Measurements from ENCODE around the gene OR13F1.
"Not testable (repeated sequence)": the region's sequence is repeated elsewhere in the genome, so short reads cannot be mapped to it uniquely, and the experiment has no call there.

DNA sequence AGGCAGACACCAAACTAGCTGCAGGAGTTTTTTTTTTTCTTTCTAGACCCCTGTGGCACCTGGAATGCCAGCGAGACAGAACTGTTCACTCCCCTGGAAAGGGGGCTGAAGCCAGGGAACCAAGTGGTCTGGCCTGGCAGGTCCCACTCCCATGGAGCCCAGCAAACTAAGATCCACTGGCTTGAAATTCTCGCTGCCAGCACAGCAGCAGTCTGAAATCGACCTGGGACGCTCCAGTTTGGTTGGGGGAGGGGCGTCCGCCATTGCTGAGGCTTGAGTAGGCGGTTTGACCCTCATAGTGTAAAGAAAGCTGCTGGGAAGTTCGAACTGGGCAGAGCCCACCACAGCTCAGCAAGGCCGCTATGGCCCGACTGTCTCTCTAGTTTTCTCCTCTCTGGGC, 16.2 kb downstream of the OR13F1 start:
- TF ChIP-seq, protein P1, sequence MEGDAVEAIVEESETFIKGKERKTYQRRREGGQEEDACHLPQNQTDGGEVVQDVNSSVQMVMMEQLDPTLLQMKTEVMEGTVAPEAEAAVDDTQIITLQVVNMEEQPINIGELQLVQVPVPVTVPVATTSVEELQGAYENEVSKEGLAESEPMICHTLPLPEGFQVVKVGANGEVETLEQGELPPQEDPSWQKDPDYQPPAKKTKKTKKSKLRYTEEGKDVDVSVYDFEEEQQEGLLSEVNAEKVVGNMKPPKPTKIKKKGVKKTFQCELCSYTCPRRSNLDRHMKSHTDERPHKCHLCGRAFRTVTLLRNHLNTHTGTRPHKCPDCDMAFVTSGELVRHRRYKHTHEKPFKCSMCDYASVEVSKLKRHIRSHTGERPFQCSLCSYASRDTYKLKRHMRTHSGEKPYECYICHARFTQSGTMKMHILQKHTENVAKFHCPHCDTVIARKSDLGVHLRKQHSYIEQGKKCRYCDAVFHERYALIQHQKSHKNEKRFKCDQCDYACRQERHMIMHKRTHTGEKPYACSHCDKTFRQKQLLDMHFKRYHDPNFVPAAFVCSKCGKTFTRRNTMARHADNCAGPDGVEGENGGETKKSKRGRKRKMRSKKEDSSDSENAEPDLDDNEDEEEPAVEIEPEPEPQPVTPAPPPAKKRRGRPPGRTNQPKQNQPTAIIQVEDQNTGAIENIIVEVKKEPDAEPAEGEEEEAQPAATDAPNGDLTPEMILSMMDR (CRISPR knock-in tag; IDR thresholded peaks at IDR 0.05), result not testable (repeated sequence)
- TF ChIP-seq ZMYM3 (CRISPR knock-in tag; IDR thresholded peaks at IDR 0.05); ZNF431 (CRISPR knock-in tag; IDR thresholded peaks at IDR 0.05; ENCODE audit: borderline replicate concordance, low read depth); ZZZ3 (CRISPR knock-in tag; IDR thresholded peaks at IDR 0.05; ENCODE audit: borderline replicate concordance); NR2F1 (CRISPR knock-in tag; IDR thresholded peaks at IDR 0.05); ZSCAN29 (CRISPR knock-in tag; conservative IDR thresholded peaks at IDR 0.05); THYN1 (CRISPR knock-in tag; IDR thresholded peaks at IDR 0.05; ENCODE audit: borderline replicate concordance, low read depth); KDM4B (CRISPR knock-in tag; IDR thresholded peaks at IDR 0.05): not testable (repeated sequence)
- TF ChIP-seq, protein P2, sequence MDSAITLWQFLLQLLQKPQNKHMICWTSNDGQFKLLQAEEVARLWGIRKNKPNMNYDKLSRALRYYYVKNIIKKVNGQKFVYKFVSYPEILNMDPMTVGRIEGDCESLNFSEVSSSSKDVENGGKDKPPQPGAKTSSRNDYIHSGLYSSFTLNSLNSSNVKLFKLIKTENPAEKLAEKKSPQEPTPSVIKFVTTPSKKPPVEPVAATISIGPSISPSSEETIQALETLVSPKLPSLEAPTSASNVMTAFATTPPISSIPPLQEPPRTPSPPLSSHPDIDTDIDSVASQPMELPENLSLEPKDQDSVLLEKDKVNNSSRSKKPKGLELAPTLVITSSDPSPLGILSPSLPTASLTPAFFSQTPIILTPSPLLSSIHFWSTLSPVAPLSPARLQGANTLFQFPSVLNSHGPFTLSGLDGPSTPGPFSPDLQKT (CRISPR knock-in tag; IDR thresholded peaks at IDR 0.05; ENCODE audit: borderline replicate concordance), result not testable (repeated sequence)
- TF ChIP-seq, protein P3, sequence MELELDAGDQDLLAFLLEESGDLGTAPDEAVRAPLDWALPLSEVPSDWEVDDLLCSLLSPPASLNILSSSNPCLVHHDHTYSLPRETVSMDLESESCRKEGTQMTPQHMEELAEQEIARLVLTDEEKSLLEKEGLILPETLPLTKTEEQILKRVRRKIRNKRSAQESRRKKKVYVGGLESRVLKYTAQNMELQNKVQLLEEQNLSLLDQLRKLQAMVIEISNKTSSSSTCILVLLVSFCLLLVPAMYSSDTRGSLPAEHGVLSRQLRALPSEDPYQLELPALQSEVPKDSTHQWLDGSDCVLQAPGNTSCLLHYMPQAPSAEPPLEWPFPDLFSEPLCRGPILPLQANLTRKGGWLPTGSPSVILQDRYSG (CRISPR knock-in tag; IDR thresholded peaks at IDR 0.05), result not testable (repeated sequence)
- TF ChIP-seq, protein P4, sequence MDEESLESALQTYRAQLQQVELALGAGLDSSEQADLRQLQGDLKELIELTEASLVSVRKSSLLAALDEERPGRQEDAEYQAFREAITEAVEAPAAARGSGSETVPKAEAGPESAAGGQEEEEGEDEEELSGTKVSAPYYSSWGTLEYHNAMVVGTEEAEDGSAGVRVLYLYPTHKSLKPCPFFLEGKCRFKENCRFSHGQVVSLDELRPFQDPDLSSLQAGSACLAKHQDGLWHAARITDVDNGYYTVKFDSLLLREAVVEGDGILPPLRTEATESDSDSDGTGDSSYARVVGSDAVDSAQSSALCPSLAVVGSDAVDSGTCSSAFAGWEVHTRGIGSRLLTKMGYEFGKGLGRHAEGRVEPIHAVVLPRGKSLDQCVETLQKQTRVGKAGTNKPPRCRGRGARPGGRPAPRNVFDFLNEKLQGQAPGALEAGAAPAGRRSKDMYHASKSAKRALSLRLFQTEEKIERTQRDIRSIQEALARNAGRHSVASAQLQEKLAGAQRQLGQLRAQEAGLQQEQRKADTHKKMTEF (CRISPR knock-in tag; IDR thresholded peaks at IDR 0.05), result not testable (repeated sequence)
